Omental fat pad (tissue), 4 donors: Measurements from ENCODE around the gene TPSD1. TPM values are rescaled to one million over a fixed set of nuclear protein-coding genes. Genes with fewer than 3 reads are reported as not detected.

Experiments used
- ATAC-seq: fragments of 150-250 bp; one replicate; pipeline ENCODE4 v1.9.1; 2016; ENCODE audit warnings: mild to moderate bottlenecking, moderate library complexity; ENCODE audit not compliant: low FRiP score
- DNase-seq: peaks from one replicate; pipeline ENCODE4 v3.0.0-alpha.2; 2019; ENCODE audit warnings: low spot score
- CTCF ChIP-seq, 3 donors: fragments of 450-650 bp; IDR thresholded peaks; one replicate each; pipeline ENCODE4 v1.5.1; 2016 to 2017; ENCODE audit warnings: antibody characterized with exemption in 3 of 3, mild to moderate bottlenecking in 3 of 3, moderate library complexity in 2 of 3
- total RNA-seq, 4 donors: library from RNA; depleted of rRNA; stranded (reverse); fragments of >200 nt; gene quantifications; one replicate each; pipeline ENCODE4 v1.1.0, GENCODE V29; 2016

TPSD1 gene
- total RNA-seq, 4 donors from 2014 or later: 1.2 TPM; not detected in 3

- ATAC-seq (no peak), DNase-seq (no peak)
- TF ChIP-seq CTCF (IDR thresholded peaks at IDR 0.05): no peak
These were observed 43.2 kb upstream of the TPSD1 start for GRCh38 chr16:1212616-1213194.

- DNase-seq: no peak
- ATAC-seq: no peak
- TF ChIP-seq CTCF (IDR thresholded peaks at IDR 0.05): no peak
These were observed 42.6 kb upstream of the TPSD1 start for GRCh38 chr16:1213231-1213630.

GRCh38 chr16:1213796-1214372, 42.0 kb upstream of the TPSD1 start:
- DNase-seq (no peak), ATAC-seq (no peak)
- TF ChIP-seq CTCF (IDR thresholded peaks at IDR 0.05): no peak

GRCh38 chr16:1214719-1215118, 41.1 kb upstream of the TPSD1 start:
- TF ChIP-seq CTCF (IDR thresholded peaks at IDR 0.05): no peak
- no peak for DNase-seq
- no peak for ATAC-seq

- no peak for ATAC-seq
- DNase-seq: no peak
- no peak for TF ChIP-seq CTCF (IDR thresholded peaks at IDR 0.05)
These were observed 40.1 kb upstream of the TPSD1 start for GRCh38 chr16:1215574-1216295.

- no peak for ATAC-seq
- no peak for DNase-seq
- TF ChIP-seq CTCF (IDR thresholded peaks at IDR 0.05): no peak
These were observed 39.6 kb upstream of the TPSD1 start for GRCh38 chr16:1216296-1216619.
